T1000 (cell line): Measurements from ENCODE around the gene SHKBP1.
"Not testable (repeated sequence)": the region's sequence is repeated elsewhere in the genome, so short reads cannot be mapped to it uniquely, and the experiment has no call there.

Experiments
- DNase-seq: peaks from one replicate; lab custom pipeline; 2025; ENCODE audit warnings: mixed read lengths; lab: John Stamatoyannopoulos, UW

Gene SHKBP1

DNA sequence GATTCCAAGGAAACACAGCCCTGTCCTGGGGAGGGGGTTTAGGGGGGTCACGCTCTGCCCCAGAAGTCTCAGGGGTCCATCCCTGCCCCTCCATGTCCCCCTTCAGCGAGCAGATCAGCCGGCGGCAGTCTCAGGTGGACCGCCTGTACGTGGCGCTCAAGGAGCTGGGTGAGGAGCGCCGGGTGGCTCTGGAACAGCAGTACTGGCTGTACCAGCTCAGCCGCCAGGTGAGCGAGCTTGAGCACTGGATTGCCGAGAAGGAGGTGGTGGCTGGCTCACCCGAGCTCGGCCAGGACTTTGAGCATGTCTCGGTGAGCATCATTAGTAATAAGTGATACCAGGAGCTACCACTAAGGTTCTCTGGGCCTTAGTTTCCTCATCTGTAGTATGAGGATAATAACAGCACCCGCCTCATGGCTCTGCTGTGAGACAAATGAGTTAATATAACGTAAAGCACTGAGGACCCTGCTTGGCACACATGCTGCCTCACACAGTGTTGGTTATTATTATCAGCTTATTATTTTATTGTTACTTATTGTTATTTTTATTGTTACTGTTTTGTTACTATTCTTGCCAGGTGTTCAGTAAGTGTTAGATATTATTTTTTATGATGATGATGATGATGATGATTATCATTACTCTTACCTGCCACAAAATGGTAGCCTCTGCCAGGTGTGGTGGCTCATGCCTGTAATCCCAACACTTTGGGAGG is 20.5 kb upstream of the SHKBP1 start:
- no peak for DNase-seq

DNA sequence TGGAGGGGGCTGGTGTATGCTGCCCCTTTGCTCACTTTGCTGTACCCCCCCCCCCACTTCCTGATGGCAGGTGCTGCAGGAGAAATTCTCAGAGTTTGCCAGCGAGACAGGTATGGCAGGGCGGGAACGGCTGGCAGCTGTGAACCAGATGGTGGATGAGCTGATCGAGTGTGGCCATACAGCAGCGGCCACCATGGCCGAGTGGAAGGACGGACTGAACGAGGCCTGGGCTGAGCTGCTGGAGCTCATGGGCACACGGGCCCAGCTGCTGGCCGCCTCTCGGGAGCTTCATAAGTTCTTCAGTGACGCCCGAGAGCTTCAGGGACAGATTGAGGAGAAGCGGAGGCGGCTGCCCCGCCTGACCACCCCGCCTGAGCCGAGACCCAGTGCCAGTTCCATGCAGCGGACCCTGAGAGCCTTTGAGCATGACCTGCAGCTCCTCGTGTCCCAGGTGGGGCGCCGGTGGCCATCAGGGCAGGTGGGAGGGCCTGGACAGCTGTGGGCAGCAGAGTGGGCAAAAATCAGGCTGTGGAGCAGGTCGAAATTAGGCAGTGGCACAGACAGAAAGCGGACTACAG is 19.6 kb upstream of the SHKBP1 start:
- no peak for DNase-seq

DNA sequence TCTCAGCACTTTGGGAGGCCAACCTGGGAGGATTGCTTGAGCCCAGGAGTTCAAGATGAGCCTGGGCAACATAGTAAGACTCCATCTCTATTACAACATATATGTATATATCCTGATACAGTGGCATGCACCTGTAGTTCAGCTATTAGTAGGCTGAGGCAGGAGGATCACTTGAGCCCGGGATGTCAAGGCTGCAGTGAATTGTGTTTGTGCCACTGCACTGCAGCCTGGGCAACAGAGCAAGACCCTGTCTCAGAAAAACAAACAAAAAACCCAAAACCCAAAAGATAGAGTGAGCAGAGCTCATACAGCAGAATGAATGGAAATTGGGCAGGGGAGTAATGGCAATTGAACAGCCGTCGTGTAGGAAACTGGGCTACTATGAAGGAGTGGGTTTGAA is 17.3 kb upstream of the SHKBP1 start:
- no peak for DNase-seq

DNA sequence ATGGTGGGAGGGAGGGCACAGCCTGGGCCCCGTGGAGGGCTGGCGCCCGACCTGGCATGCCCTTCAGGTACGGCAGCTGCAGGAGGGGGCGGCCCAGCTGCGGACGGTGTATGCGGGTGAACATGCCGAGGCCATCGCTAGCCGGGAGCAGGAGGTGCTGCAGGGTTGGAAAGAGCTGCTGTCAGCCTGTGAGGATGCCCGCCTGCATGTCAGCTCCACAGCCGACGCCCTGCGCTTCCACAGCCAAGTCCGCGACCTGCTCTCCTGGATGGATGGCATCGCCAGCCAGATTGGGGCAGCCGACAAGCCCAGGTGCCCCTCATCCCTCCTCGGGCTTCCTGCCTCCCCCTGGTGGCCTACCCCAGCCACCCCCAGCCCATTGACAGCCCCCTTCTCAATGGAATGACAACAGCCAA is 16.6 kb upstream of the SHKBP1 start:
- DNase-seq = no peak

DNA sequence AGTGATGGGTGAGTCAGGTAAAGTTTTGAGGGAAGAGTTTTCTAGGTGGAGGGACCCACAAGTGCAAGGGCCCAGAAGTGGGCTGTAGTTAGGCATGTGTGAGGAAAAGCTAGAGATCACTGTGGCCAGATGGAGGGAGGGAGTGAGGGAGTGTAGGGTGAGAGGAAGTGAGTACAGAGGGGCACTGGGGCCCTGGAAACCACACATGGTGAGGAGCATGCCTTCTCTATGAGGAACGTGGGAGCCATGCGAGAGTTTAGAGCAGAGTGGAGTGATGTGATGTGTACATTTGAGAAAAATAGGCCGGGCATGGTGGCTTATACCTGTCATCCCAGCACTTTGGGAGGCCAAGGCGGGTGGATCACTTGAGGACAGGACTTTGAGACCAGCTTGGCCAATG is 14.7 kb upstream of the SHKBP1 start:
- no peak for DNase-seq

DNA sequence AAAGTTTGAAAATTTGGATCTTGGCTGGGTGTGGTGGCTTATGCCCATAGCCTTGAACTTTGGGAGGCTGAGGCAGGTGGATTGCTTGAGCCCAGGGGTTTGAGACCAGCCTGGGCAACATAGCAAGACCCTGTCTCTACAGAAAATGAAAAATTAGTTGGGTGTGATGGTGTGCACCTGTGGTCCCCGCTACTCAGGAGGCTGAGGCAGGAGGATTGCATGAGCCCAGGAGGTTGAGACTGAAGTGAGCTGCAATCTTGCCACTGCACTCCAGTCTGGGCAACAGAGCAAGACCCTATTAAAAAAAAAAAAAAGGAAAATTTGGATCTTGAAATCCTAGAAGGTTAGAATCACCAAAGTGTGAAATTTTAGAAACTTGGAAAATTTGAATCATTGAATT is 12.1 kb upstream of the SHKBP1 start:
- DNase-seq = not testable (repeated sequence)

DNA sequence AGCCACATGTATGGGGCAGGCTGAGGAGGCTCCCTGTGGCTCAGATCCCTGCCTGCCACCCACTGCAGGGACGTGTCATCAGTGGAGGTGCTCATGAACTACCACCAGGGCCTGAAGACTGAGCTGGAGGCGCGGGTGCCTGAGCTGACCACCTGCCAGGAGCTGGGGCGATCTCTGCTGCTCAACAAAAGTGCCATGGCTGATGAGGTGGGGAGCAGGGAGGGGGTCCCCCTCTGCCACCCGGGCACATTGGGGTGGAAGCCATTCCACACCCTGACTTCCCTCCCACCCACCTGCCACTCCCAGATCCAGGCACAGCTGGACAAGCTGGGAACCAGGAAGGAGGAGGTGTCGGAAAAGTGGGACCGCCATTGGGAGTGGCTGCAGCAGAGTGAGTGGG is 11.3 kb upstream of the SHKBP1 start:
- DNase-seq = no peak

DNA sequence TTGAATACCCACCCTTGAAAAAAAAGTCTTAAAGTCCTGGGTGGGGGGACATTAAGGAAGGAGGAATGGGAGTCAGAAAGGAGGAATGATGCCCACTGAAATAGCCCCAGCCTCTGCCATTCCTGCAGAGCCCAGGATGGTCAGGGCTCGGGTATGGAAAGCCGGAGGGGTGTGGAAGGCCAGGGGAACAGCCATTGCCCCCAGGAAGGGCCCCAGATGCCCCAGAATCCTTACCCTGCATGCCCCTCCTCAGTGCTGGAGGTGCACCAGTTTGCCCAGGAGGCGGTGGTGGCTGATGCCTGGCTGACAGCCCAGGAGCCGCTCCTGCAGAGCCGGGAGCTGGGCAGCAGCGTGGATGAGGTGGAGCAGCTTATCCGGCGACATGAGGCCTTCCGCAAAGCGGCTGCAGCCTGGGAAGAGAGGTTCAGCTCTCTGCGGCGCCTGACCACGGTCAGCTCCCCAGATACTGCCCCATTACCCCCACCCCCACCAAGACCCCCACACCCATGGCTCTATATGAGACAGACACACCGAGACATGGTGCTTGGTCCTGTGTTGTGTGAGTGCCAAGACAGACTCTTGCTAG is 10.7 kb upstream of the SHKBP1 start:
- no peak for DNase-seq

DNA sequence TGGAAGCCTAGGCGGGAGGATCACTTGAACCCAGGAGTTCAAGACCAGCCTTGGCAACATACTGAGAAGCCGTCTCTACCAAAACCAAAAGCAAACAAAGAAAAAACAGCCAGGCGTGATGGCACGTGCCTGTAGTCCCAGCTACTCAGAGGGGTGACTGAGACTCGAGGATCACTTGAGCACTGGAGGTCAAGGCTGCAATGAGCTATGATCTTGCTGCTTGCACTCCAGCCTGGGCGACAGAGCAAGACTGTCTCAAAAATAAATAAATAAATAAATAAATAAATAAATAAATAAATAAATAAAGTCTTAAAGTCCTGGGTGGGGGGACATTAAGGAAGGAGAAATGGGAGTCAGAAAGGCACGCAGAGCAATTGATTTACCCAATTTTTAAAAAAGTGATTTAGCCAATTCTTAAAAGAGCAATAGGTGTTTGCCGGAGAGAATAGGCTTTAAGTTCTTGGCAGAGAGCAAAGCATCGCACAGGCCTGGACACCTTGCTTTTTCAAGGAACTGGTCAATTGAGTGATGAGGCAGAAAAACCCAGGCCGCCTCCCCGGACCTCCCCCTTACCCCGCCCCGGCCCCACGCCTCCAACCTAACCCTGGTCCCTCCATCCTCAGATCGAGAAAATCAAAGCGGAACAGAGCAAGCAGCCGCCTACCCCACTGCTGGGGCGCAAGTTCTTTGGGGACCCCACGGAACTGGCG is 9.5 kb upstream of the SHKBP1 start:
- no peak for DNase-seq

DNA sequence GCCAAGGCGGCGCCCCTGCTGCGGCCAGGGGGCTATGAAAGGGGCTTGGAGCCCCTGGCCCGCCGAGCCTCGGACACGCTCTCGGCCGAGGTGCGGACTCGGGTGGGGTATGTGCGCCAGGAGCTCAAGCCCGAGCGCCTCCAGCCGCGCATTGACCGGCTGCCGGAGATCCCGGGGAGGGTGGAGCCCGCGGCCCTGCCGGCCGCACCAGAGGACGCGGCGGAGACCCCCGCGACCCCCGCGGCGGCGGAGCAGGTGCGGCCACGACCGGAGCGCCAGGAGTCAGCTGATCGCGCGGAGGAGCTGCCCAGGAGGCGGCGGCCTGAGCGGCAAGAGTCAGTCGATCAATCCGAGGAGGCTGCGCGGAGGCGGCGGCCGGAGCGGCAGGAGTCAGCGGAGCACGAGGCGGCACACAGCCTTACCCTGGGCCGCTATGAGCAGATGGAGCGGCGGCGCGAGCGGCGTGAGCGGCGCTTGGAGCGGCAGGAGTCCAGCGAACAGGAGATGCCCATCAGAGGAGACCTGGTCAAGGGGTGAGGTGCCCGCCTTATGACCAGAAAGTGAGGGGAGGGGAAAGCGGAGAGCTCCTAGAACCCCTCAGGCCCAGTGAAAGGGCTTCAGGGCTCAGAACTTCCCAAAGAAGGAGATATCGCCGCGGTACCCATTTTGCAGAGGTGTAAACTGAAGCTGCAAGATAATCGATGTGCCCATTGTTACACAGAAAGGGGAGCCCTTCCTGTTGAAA is 8.8 kb upstream of the SHKBP1 start:
- no peak for DNase-seq

DNA sequence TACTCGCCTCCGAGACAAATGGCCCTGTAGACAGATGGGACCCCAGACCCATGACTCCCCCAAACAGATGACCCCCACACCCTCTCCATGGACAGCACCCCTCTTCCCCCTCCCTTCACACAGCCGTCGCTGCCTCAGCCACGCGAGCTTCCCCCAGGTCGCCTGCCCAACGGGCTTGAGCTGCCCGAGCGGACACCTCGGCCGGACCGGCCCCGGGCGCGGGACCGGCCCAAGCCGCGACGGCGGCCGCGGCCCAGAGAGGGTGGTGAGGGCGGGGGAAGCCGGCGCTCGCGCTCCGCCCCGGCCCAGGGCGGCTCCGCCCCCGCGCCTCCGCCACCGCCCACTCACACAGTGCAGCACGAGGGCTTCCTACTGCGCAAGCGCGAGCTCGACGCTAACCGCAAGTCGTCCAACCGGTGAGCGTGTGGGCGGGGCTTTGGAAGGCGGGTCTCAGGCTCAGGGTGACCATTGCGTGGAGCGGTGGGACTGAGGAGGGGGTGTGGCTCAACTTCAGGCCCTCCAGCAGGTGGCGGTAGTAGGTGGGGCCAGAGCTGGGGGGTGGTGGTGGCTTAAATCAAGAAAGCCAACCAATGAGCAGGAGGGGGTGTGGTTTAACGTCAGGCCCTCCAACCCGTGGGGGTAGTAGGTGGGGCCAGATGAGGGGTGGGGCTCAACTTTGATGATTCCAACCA is 6.2 kb upstream of the SHKBP1 start:
- DNase-seq = peak; percentile 99

DNA sequence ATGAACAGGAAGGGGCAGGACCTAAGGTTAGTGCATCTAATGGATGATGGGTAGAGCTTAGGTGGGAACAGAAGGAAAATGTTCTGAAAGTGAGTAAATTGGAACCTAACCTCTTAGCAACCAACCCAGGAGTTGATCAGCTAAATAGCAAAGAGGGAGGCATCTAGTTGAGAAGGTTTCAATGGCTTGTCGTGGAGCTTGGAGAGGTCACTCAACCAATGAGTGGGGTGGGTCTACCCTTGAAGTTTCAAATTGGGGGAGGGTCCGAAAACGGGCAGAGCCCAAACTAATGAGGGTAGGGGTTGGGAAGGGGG is 5.7 kb upstream of the SHKBP1 start:
- DNase-seq = no peak

DNA sequence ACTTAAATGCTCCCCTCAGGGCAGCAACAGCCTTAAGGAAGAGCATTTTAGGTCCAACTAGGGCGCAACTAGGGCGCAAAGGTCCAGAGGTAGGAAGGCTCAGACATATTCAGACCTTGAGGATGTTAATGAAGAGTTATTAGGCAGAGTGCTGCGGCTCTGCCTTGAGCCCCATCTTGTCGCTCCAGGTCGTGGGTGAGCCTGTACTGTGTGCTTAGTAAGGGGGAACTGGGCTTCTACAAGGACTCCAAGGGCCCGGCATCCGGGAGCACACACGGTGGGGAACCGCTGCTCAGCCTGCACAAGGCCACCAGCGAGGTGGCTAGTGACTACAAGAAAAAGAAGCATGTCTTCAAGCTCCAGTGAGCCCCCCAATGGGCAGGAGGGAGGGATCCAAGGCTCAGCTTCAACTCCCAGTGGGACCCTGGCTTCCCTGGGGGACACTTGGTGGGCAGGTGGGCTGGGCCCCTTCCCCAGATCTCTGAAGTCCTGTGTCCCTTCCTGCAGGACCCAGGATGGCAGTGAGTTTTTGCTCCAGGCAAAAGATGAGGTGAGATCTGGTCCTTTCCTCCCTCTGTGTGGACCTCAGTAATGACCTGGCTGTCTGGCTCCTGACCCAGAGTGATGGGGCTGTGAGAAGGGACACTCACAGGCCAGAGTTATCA is 4.7 kb upstream of the SHKBP1 start:
- no peak for DNase-seq

DNA sequence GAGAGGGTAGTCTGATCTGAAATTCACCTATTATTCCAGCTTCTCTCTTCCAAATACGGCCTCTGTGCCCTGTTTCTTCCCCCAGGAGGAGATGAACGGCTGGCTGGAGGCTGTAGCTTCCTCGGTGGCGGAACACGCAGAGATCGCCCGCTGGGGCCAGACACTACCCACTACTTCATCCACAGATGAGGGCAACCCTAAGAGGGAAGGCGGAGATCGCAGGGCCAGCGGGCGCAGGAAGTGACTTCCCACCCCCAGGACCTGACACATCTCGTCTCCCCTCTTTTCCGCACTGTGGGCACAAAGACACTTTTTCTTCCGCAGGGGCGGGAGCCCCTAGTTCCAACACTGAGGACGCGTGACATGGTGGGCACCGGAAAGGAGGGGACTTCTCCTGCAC is 1.3 kb upstream of the SHKBP1 start:
- DNase-seq = no peak

DNA sequence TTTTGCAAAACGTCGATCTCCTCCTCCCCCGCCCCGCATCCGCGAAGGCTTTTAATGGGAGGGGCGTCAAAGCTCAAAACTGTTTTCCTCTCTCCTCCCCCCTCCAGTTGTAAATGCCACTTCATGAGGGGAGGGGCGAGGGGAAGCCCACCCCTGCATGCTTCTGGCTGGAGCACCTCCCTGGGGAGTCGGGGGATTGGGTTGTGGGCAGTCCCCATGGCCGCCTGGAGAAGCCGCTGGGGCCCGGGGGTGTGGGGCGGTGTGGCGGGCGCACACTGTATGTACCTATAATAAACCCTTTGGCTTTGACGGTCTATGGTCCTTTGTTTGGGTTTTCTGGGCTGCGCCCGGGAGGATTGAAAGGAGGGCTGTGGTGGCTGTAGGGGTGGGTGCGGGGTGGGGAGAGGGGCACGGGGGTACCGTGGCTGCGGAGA is 505 bp upstream of the SHKBP1 start:
- no peak for DNase-seq

DNA sequence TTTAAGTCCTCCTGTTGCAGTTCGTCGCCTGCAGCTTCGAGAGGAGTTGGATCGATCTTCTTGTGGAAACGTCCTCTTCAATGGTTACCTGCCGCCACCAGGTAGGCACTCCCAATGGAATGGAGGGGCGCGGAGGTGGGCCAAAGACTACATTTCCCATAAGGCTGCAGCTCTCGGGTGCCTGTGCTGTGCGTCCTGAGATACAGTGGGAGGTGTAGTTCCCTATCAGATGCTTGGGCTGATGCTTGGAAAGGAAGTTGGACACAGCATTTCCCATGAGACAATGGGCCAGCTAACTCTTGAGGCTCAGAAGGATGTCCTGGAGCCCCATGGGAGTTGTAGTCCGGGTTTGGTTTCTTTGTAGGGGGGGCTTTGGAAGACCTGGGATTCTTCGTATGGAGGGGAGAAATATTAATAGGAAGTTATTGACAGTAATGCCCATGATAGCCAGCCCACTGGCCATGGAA is 1.8 kb downstream of the SHKBP1 start:
- no peak for DNase-seq

DNA sequence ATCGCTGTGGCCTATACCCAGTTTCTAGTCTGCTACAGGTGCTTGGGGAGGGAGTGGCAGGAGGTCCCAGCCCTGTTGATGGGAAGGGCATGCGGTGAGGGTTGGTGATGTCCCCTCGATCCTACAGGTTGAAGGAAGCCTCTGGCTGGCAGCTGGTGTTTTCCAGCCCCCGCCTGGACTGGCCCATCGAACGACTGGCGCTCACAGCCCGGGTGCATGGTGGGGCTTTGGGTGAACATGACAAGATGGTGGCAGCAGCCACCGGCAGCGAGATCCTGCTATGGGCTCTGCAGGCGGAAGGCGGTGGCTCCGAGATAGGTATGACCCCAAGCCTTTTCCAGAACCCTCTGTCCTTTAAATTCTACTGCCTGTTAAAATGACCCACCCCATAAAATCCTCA is 3.9 kb downstream of the SHKBP1 start:
- no peak for DNase-seq

DNA sequence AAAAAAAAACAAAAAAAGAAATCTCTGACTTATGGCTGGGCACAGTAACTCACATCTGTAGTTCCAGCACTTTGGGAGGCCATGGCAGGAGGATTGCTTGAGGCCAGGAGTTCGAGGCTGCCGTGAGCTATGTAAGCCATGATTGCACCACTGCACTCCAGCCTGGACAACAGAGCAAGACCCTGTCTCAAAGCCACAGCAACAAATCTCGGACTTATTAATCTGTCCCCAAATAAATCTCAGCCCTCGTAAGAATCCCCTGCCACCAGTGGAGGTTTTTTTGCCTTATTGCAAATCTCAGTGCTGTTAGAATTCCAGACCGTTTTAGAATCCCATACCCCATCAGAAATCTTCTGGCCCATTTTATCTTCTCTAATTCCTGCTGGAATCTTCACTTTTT is 4.9 kb downstream of the SHKBP1 start:
- no peak for DNase-seq

DNA sequence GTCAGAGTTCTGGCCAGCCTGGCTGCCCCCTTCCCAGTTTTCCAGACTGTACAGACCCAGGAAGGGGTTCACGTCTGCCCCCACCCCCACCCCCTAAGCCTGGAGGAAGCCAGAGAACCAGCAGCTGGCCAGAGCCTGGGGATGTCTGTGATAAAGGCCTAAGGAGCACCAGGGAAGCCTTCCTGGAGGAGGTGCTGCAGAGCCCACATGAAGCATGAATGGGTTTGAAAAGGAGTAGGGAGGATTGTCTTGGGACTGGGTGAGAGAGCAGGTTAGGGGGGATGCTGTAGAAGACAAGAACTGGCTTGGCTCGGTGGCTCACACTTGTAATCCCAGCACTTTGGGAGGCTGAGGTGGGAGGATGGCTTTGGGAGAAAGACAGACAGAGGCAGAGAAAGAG is 5.8 kb downstream of the SHKBP1 start:
- no peak for DNase-seq

DNA sequence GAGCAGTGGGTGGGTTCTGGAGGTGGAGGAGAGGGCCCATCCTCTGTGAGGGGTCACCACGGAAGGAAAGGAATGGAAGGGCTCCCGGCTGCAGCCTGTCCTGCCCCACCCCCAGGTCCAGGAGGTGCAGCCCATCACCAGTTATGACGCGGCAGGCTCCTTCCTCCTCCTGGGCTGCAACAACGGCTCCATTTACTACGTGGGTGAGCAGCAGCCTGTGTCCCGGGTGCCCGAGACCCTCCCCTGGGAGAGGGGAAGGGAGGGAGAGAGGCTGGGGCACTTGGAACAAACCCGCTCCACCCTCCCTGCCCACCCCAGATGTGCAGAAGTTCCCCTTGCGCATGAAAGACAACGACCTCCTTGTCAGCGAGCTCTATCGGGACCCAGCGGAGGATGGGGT is 6.6 kb downstream of the SHKBP1 start:
- no peak for DNase-seq

DNA sequence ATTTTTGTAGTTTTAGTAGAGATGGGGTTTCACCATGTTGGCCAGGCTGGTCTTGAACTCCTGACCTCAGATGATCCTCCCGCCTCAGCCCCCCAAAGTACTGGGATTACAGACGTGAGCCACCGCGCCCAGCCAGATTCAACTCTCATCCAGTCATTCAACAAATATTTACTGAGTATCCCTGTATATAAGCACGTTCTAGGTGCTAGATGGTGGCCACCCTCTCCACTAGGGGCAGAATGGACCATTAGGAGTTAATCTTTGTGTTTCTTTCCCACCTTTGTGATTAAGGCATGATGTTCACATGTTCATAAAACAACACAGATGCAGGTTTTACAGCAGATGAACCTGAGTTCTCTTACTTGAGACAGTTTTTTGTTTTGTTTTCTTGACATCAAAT is 7.3 kb downstream of the SHKBP1 start:
- no peak for DNase-seq
